ENCODE results near the gene SETBP1.

The SETBP1 gene

DNA sequence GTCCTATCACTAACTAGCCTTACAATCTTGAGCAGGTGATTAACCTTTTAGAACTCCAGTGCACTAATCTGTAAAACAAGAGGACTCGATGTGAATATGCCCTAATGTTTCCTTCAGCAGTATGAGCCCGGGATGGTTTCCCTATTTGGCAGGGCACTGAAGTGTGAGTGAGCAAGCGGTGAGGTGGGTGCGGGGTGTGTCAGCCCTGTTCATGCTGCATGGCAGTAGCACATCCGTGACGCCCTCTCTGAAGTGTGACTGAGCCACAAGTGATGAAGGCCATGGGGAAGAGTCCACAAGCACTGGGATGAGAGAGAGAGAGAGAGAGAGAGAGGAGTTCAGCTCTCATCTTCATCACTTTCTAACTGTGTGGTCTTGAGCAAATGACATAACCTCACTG lies 168.7 kb downstream of the SETBP1 start:
- no peak for DNase-seq

DNA sequence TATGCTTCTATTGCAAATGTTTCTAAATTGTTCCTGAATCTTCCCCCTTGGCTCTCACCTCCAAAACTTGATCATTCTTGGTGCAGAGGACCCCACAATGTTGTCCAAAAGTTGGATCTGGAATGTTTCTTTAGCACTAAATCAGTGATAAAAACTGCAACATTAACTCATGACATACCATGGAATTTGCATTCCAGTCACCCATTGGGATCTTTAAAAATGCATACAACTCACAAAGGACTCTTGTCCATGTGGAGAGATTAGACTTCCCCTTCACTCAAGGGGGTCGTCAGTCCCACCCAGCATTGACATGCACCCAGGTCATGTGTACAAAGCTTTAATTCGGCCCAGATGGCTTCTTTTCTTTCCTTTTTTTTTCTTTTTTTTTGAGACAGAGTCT lies 169.3 kb downstream of the SETBP1 start:
- DNase-seq = no peak

DNA sequence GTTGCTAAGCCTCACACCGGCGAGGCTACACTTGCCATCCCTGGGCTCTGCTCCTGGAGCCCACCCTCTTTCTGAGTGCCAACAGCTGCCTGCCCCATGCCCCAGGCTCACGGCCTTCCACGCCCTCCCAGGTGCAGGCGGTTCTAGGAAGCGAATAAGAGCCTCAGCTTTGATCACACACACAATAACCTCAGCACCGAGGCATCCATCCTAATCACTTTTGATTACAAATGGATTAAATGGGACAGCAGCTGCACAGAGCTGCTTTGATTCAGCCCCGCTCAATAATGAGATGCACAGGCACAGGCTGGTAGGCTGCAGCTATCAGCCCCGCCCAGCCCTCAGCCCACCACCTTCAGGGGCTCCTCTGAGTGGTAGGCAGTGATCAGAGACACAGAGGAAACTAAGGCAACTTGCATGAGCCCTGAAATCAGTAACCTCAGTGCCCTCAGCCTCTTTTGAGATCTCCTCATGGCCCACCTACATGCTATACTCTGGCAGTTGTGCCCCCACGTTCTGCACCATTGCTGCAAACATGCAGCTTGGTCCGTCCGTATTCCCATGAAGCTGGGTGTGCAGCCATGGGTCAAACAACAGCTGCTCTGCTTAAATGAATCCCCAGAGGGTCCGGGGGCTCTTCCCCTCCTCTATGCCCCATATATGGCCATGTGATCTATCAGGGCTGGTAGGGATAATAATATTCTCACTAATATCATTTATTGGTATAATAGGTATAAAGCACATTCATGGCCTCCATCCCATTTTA lies 171.4 kb downstream of the SETBP1 start:
- no peak for DNase-seq

DNA sequence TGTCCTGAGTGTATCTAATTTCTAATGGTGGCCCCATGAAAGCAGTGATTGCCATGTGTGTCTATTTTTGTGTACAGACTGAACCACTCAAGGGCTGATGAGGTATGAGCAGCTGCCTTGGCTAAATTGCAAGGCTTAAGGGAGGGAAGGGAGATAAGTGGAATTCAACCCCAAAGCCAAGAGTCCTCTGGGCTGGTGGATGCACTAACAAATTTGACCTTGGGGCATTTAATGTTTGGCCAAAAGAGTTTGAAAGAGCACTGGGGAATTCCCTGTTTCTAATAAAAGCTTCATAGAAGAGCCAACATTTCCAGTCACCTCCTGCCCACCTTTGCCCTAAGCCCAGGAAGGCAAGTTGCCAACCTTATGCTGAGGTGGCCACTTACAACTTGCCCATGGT lies 172.1 kb downstream of the SETBP1 start:
- no peak for DNase-seq

DNA sequence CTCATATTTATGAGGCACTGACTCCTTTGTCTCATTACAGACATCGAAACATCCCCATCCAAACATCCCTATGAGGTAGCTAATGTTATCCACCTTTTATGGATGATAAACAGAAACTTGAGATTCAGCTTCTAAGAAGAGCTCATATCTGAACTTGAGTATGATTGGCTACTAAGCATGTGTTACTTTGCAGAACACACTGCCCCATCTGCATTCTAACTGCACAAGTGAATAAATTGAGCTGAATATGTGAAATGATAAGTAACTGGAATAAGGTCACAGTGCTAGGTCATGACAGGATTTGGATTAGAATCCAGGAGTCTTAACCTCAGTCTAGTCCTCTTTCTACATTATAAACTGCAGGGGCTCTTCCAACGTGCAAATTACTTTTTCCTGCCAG lies 172.7 kb downstream of the SETBP1 start:
- DNase-seq = no peak

DNA sequence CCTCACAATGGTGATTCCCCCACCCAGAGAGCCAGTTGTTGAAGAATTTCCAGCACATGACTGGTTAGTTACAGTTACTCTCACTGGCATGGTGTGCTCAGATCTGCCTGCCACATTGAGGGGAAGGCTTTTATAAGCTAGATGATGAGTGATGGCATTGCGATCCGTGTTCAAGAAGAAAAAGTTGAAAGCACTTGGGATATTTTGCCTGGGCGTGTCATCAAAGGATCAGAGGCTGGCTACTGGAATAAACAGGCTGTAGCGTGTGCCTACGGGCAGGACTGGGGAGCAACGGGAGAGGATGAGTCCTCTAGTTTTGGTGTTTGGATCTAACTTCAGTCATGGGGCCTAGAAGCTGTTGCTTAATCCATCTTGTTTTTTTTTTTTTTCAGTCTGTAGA lies 175.0 kb downstream of the SETBP1 start:
- DNase-seq = no peak

DNA sequence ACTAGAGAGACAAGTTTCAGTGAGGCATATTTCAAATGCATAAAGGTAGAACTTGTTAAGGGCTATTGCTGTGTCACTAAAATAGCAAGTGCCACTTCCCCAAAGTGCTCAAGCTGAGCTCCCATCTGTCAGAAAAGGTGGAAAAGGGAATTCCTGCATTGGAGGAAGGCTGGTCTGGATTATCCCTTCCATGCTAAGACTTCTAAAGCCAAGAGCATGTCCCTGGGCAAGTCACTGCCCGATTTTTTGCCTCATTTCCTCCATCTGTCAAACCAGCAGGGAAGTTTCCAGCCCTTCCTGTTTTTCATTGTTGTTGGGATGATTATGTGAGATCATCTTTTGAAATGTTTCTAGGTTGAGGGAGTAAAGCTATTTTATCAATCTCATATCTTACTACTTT lies 175.5 kb downstream of the SETBP1 start:
- DNase-seq = no peak

DNA sequence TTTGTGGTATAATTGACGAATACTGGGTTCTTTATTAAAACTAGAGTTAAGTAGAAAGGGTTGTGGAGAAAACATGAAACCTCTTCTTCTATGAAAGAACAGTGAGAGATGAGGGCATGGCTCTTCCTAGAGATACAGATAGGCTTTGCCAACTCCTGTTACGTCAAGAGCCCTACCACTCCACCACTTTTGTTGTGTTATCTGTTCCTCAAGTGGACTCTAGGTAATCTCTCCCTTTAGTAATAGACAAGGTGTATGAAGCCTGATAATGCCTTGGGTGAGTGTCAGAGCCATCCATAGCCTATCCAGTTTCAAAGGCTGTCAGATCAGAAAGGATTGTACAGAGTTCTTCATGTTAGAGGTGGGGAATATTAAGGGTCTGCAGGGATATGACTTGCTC lies 176.4 kb downstream of the SETBP1 start:
- DNase-seq = no peak

DNA sequence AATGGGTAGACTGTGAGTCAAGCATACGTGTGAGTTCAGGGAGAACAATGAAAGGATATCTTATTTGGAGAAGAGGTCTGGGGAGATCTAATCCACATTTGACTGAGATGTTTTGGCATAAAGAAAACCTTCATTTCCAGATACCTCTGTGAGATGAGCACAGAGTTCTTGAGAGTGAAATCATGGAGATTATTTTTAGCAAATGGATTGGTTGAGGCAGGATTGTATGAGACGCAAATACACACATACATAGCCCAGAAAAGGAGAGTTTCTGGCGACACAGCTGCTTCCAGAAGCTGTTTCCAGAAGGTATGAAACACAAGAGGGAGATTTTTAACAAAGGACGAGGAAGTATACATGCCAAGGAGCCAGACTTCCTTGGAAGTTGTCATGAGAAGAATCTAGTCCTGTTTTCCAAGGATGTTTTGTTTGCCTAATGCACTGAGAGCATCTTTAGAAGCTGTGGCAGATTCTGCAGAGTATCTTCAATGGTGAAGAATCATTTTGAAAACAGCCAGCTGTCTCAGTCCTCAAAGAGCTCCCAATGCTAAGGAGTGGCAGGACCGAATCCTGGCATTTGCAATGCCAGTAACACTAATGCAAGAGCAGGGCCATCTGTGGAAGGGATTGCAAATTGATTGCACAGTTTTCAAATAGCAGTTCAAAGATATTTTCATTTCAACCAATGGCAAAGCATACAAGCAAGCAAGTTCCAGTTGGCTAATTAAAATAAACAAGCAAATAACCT lies 177.2 kb downstream of the SETBP1 start:
- DNase-seq = no peak

DNA sequence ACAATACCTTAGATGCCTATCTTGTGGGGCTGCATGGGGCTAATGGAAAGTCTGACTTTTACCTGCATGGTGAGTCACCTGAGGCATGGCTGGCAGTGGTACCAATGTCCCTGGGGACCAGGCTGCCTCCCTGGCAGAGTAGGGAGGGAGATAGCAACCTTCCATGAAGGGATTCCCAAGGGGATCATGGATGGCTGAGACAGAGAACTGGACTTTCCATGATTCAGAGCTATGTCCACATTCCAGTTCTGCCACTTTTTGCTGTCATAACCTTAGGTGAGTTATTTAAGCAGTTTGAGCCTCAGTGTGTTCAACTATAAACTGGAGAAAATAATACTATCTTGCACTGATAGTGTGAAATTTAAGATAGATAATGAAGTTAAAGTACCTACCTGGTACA lies 178.6 kb downstream of the SETBP1 start:
- no peak for DNase-seq

DNA sequence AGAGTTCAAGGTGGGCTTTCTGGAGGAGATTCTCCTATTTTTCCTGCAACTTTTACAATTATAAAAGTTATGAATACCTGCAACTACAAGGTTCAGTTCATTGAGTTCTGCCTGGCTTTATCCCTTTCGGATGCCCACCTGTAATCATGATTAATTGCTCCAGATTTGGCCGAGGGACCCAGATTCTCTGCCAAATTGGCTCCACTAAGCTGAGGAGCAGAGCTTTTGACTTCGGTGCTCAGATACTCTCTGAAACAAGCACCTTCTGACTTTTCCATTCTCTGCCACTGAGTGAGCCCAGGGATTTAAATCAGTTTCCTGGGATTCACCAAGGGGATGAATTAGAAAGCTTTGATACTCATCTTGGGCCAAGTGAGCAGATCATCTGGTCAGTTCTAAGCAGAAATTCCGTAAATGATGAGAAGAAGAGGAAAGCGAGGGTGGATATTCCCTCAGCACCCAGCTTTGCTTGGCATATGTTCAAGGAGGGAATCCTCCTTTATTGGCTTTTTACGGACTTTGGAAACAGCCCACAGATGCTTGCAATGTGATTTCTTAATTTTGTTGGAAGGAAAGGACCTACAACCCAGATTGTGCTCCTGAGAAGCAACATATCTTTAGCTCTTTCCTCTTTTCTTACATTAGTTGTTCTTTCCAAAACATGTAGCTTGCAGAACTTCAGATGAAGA lies 179.2 kb downstream of the SETBP1 start:
- no peak for DNase-seq

DNA sequence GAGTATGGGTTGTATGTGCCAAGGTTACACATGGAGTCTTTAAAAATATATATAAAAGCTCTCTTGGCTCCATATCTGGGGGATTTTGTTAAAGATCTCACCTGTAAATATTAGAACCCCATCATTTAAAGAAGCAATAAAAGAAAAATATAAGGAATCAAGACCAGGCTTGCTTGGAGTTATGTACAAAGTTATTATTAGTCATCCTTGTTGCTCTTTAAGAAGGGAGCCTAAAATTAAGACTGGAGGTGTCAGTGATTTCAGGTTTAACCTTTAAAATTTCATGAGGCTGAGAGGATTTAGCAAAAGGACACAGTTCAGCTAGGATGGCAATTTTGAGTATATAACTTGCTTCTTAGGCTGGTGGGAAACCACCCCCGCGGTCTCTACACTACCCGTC lies 181.4 kb downstream of the SETBP1 start:
- DNase-seq = no peak

DNA sequence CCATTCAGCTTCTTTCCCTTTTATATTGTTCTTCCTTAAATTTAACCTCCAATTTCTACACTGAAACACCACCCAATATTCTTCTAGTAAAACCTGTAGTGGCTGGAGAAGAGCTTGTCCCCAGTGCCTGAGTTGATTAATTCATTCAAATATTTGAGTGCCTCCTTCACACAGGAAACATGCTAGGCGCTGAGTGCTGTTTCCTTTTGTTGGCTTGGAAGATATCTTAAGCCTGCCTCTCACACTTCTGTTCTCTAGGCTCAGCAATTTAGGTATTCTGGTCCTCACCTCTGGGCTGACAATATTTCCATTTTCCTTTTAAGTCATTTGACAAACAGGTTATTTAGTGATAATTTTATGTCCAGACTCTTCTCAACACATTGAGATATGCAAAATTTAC lies 185.4 kb downstream of the SETBP1 start:
- DNase-seq = no peak

DNA sequence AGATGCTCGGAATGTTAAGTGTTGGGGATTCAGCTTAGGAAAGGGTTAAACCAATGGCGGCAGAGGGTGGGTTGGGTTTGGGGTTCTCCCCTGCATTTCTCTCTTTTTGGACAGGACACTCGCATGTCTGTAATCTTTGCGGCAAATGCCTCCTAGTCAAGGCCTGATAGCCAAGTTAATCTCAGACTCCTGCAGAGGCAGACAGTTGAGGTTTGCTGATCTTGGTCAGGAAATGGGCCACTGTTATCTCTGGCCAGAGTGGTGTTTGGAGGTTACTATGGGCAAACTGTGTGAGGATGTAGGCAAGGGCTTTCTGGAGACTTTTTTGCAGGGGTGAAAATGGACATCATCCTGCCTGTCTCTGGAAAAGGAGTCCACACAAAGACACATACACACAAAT lies 188.8 kb downstream of the SETBP1 start:
- DNase-seq = no peak

DNA sequence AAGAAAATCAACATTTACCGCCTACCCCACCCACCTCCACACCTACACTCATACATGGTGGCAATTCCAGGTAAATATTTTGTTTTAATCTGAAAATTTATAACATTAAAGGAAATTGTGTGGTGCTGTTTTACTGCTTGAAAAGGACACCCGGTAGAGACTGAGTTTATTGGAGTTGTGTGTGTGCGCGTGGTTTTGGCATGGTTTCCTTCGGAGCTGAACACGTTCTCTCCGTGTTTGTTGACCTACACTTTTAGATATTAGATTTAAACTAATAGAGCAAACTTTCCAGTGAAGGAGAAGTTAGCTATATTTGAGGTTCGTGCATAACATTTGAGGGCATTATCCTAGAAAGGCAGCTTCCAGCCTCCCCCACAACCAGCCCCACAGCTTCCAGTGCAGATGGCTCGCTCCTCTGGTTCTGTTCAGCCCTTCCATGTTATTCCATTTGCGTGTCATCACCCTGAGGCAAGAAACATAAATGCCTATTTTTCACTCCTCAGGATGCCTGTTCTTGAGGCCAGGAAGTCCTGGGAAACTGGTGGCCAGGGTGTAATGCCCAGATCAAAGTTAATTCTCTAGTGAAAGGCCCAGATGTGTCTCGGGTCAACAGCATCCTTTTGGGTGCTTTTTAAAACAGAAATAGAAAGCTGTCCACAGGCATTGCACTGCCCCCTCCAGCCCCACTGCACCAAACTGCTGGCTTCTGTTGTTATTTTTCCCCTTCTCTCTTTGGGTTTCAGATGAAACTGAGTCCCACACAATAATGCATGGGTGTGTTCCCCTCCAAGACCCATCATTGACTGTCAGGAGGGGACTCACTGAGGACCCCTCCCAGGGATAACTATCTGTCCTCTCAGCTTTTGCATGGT lies 190.2 kb downstream of the SETBP1 start:
- no peak for DNase-seq

DNA sequence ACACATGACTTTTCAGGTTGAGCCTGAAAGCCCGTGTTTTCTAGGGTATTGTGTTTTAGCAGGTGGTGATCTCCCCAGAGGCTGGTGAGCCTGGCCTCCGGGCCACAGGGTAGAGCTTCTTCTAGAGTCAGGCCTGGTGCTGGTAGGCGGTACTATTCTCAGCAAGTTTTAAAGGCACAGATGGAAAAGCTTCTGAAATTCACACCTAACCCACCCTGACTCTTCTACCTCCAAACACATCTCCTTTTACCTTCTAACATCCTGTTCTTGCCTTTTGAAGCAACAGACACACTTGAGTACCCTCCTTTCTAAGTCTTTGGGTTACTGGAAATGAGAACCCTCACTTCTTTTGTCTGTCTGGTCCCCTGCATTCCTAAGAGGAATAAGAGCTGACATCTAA lies 191.1 kb downstream of the SETBP1 start:
- no peak for DNase-seq

DNA sequence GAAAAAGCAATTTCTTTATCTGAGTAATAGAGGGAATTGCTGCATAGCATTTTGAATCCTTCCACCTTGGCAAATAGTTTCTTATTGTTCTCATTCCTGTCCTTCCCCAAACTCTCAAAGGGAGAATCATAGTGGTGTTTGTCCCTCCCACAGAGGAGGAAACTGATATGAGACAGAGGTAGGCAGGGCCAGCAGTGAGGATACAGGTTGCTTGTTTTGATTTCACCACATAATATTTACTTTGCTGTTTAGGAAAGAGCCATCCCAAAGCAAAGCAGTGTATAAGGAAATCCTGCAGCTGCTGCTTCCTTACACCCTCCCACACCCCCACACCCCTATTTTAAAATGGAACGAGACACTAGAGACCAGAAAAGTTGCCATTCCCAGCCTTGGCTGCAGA lies 195.3 kb downstream of the SETBP1 start:
- no peak for DNase-seq

DNA sequence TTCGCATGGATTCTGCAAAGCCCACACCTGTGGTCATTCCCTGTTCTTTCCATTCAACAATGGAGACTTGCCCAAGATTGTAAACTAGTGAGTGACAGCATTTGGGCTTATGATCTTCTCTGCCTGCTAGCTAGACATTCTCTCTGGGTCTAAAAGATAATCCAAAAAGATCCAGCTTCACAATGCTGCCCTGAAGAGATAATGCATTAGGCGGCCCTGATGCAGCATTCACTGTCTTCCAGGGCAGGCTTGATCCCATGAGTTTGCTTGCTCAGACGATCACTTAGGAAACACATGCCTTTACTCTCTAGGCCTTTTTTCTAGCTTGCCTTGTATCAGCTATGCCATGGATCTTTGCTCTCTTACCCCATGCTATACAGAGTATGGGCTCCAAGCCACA lies 196.1 kb downstream of the SETBP1 start:
- no peak for DNase-seq

DNA sequence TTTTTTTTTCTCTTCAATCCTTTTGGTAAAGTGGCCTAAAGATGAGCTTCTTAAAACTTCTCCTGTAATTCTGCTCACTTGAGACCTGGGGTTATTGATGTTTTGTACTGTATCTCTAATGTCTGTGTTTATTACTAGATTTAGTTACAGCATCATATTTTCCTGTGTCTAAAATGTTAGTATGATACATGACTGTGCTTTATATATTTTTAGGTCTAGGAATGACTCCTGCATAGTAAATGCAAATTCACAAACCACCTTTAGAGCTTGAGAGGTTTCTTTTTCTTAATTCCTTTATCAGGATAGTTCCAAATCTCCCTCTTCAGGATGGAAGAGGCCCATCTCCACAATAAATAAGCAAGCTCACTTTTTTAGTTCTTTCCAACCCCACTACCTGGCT lies 197.6 kb downstream of the SETBP1 start:
- no peak for DNase-seq

DNA sequence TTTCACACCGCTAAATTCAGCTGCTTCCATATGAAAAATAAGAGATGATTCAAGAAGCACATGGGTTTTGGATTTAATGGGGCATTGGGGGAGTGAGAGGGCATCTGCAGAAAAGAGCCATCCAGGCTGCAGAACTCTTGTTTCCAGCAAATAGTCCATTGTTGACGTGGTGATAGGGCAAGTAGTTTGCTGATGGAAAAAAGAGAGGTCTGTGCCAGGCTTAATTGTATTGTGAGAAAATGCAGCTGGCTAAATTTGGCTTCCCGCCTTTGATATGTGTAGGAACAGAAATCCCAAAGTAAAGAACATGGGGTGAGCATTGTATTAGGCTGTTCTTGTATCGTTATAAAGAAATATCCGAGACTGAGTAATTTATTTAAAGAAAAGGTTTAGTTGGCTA lies 199.5 kb downstream of the SETBP1 start:
- DNase-seq = no peak

DNA sequence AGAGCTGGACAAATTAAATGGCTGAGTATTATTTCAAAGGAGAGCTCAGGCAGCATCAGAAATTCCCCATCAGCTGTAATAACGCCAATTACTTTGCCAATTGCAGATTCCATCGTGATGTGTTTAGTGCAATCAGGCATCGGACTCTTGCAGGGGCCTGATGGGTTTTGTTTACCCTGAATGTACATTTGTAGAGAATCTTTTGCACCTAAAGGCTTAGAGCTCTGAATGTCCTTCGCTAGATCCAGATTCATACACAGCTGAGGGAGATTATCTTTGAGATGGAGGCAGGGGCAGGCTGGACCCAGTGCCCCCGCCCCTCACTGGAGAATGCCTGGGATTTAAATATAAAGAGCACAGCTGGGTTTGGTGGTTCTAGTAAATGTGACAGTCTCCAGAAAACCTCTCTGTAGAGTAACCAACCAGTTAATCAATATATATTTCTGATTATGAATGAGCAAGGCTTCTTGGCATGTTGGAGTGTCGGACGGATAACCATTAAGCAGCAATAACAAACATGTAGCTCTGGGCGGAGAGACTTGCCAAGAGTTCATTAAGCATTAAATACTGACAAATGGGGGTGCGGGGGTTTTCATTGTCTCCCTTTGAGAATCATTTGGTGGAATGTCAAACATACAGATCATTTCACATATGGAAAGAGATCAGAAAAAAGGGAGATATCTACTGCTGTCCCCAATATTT lies 200.9 kb downstream of the SETBP1 start:
- DNase-seq = no peak

DNA sequence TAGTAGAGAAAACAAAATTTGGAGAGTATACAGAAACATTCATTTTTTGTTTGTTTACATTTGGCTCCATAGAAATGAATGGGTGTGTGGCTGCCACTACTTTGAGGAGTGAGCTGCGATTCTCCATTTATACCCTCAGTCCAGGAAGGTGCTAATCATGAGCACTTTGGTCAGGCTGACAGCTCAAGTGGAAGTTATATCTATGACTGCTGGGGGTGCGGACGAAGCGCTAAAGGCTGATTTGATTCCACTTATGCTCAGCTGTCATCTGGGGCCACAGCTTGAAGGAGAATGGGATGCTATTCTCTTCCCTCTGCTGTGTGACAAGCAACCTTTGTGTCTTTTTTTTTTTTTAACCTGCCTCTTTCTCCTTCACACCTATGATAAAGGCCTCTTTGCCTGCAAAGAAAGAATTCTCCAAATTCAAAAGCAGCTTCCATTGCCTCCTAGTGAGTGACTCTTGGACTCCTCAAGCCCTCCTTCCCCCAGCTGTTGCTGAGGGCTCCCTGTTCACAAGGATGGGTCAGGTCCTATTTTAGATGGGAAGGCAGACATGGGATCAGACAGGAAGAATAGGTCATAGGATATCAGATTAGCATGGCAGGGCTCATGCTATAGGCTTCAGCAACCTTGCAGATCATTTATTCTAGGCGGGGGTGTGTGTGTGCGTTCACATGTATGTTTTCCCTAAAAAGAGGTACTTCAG lies 201.6 kb downstream of the SETBP1 start:
- DNase-seq = no peak
